Motor neuron (in vitro differentiated cells): ENCODE results near the gene ASTN2. TPM values are rescaled to one million over a fixed set of nuclear protein-coding genes. Genes with fewer than 3 reads are reported as not detected.
"Not testable (repeated sequence)": the region's sequence is repeated elsewhere in the genome, so short reads cannot be mapped to it uniquely, and the experiment has no call there.

Experiments
- ATAC-seq, 8 experiments: fragments of 200-7000 bp; cut with Tn5 transposase; replicated peaks in 6 of 8; 2 replicates each; pipeline ENCODE4 v1.8.0; 2021; ENCODE audit warnings: mild to moderate bottlenecking in 8 of 8, moderate library complexity in 8 of 8
- H3K27ac ChIP-seq, 2 donors: fragments of 250-450 bp; sonication (Bioruptor Pico); 2 replicates each; pipeline ENCODE4 v1.9.0; 2021; ENCODE audit warnings: antibody characterized with exemption in 2 of 2, mild to moderate bottlenecking in 2 of 2, moderate library complexity in 1 of 2
- H3K4me1 ChIP-seq, 2 donors: fragments of 250-450 bp; sonication (Bioruptor Pico); replicated peaks in 1 of 2; 2 replicates each; pipeline ENCODE4 v1.6.1; 2021; ENCODE audit warnings: antibody characterized with exemption in 2 of 2, mild to moderate bottlenecking in 2 of 2, moderate library complexity in 1 of 2
- H3K4me3 ChIP-seq, 5 donors: fragments of 250-450 bp; sonication (Bioruptor Pico); 2 replicates each; pipeline ENCODE4 v1.9.0; 2021; ENCODE audit warnings: antibody characterized with exemption in 5 of 5, mild to moderate bottlenecking in 5 of 5, moderate library complexity in 4 of 5
- WGBS, 10 experiments: fragments of 450-650 bp; shearing (Covaris generic); methylation state at CpG; one replicate each; pipeline ENCODE4 v1.0.0; 2022; 5-methylcytosine and 5-hydroxymethylcytosine counted together
- in situ Hi-C, 9 experiments: fragments of 400-800 bp; cut with MboI; loops; one replicate each; pipeline ENCODE4 v1.15.0; 2021; ENCODE audit warnings: low sequenced_read_pairs in 9 of 9, low pct_unique_long_range_greater_than_20kb in 2 of 9; ENCODE audit not compliant: unreplicated experiment in 9 of 9
- total RNA-seq, 8 experiments: library from RNA; unstranded; fragments of 300-600 nt; gene quantifications; 2 replicates each; pipeline versions ENCODE4 v1.2.3 to v1.2.4, GENCODE V29; 2022

Gene ASTN2
- total RNA-seq, 8 experiments from 2014 or later, result 13.6 to 54.6 (median 17.9) TPM

GRCh38 chr9:116695438-116695837, 719.4 kb downstream of the ASTN2 start:
- Histone ChIP-seq H3K4me1 (peaks cover 0 to 8% of the 10 kb centered on the region in 2 donors), H3K4me3 (no peak overlapping the region), H3K27ac (no peak overlapping the region)
- 52 to 90% (median 70%) methylated on average over 2 to 3 of the region's 3 CpGs; no CpG with 5 or more reads in 2 of the 10 experiments for WGBS, 10 experiments
- in situ Hi-C loops, result no loop called here
- no peak for ATAC-seq

- H3K27ac ChIP-seq, result no peak overlapping the region
These were observed 720.0 kb downstream of the ASTN2 start for GRCh38 chr9:116694785-116695291.

DNA sequence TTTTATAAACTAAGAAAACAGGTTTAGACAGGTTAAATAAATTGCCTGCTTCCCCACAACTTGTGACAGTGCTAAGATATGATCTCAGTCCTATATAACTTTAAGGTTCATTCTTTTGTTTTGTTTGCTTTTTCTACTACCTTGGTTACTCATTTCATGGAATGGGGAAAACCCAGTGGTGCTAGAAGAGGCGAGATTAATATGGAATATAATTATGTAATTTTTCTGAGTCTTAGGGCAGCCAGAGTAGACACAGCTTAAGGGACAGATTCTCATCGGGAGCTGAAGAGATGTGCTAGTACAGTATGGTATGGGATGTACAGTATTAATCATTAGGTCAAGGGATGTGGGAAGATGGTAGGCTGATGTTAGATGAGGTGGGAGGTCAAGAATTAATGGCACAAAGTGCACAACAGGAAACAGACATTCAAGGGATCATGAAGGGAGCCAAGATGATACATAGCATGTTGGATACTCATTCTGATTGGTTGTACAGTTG, 721.6 kb downstream of the ASTN2 start:
- ATAC-seq, result peak in 3 of 8 experiments; percentile 11 to 20 (median 14)
- in situ Hi-C loops, result no loop called here
- no peak overlapping the region for H3K27ac ChIP-seq
- H3K4me1 ChIP-seq, result peaks cover 8 to 17% of the 10 kb centered on the region in 2 donors
- 20 to 100% (median 93%) methylated on average over 1 to 2 of the region's 2 CpGs; no CpG with 5 or more reads in 2 of the 10 experiments for WGBS, 10 experiments
- no peak overlapping the region for H3K4me3 ChIP-seq

More at GRCh38 chr9:116694785-116695291, 720.0 kb downstream of the ASTN2 start:
- H3K4me1 ChIP-seq, result peaks cover 0 to 8% of the 10 kb centered on the region in 2 donors
- ATAC-seq, result peak in 4 of 8 experiments; percentile 31 to 51 (median 42)
- in situ Hi-C loops, result no loop called here
- 82 to 100% (median 96%) methylated on average over 1 to 4 of the region's 4 CpGs; no CpG with 5 or more reads in 1 of the 10 experiments for WGBS, 10 experiments
- H3K4me3 ChIP-seq, result no peak overlapping the region

DNA sequence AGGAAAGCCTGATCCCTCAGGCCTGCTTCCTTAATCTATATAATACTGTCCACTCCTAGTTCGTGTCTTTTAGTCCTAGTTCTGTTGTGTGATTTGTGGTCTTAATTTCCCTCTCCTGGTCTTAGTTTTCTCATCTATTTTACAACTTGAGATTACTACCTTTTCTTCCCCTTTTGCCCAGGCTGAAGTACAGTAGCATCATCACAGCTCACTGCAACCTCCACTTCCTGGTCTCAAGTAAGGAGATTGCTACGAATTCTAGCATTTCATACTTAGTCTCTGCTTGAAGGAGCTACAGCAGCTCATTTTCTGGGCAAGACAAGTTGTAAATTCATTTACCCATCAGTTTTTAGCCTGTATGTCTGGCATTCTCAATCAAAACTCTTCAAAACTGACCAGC, 722.2 kb downstream of the ASTN2 start:
- in situ Hi-C loops, result no loop called here
- WGBS, 10 experiments, result 71 to 100% (median 94%) methylated on average over 1 to 2 of the region's 2 CpGs; no CpG with 5 or more reads in 1 of the 10 experiments
- ATAC-seq, result no peak
- H3K4me1 ChIP-seq, result peaks cover 14 to 20% of the 10 kb centered on the region in 2 donors
- no peak overlapping the region for H3K27ac ChIP-seq
- H3K4me3 ChIP-seq, result no peak overlapping the region

GRCh38 chr9:116691607-116692006, 723.2 kb downstream of the ASTN2 start:
- no peak overlapping the region for H3K4me3 ChIP-seq
- 71 to 100% (median 94%) methylated on average over 1 to 3 of the region's 3 CpGs; no CpG with 5 or more reads in 2 of the 10 experiments for WGBS, 10 experiments
- no peak overlapping the region for H3K27ac ChIP-seq
- H3K4me1 ChIP-seq, result peaks cover 16 to 20% of the 10 kb centered on the region in 2 donors
- ATAC-seq, result no peak
- in situ Hi-C loops, result no loop called here

DNA sequence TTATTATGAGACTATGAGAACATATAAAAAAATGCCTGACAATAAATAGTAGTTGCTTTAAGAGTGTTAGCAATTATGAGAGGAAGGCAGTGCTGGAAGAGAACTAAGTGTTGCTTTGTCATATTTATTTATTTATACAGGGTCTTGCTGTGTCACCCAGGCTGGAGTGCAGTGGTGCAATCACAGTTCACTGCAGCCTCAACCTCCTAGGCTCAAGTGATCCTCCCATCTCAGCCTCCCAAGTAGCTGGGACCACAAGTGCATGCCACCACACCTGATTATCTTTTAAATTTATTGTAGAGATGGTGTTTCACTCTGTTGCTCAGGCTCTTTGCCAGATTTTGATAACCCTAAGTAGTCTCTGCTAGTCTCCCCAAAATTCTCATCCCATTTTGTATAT, 724.1 kb downstream of the ASTN2 start:
- ATAC-seq, H3K4me3 ChIP-seq, H3K27ac ChIP-seq, in situ Hi-C loops: not testable (repeated sequence)
- H3K4me1 ChIP-seq, result peaks cover 19 to 22% of the 10 kb centered on the region in 2 donors

DNA sequence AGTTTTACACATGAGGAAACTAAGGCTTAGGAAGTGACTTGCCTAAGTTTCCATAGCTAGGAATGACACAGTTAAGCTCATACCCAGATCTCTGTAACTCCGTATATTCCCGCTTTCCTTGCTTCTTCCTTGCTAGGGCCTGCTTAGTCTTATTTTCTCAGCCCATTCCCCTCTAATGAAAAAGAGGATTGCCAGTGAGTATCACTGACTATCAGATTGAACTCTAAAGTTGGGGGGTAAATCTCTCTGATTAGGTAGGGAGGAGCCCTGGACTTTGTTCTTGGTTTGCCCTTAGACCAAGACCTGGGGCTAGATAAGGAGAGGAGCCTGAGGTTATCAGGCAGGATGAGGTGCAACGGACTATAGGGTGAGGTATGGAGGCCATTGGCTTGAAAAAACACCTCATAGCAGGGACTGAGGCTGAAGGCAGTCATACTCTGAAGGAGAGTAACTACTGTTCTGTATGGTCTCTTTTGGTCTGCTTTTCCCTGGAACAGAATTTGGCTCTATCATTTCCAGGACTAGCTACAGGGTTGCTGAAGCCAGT, 725.3 kb downstream of the ASTN2 start:
- in situ Hi-C loops, result no loop called here
- H3K4me3 ChIP-seq, result no peak overlapping the region
- 82 to 100% (median 100%) methylated on average over 1 to 3 of the region's 3 CpGs; no CpG with 5 or more reads in 4 of the 10 experiments for WGBS, 10 experiments
- H3K4me1 ChIP-seq, result peaks cover 19 to 21% of the 10 kb centered on the region in 2 donors
- ATAC-seq, result no peak
- H3K27ac ChIP-seq, result no peak overlapping the region

- 14 to 100% (median 79%) methylated on average over 1 to 3 of the region's 3 CpGs; no CpG with 5 or more reads in 4 of the 10 experiments for WGBS, 10 experiments
- H3K4me1 ChIP-seq, result peaks cover 19 to 20% of the 10 kb centered on the region in 2 donors
- H3K27ac ChIP-seq, result no peak overlapping the region
- in situ Hi-C loops, result no loop called here
- peak in 2 of 8 experiments; percentile 3 to 7 for ATAC-seq
- H3K4me3 ChIP-seq, result peak overlapping the region; percentile 52 to 95 (median 71)
These were observed 725.9 kb downstream of the ASTN2 start for GRCh38 chr9:116688806-116689485.

- H3K27ac ChIP-seq, result peak overlapping the region; percentile 81 to 93
- WGBS, 10 experiments, result 0 to 50% (median 5%) methylated on average over 1 to 4 of the region's 7 CpGs; no CpG with 5 or more reads in 3 of the 10 experiments
- ATAC-seq, result peak; percentile 3 to 39 (median 22)
- in situ Hi-C loops, result no loop called here
- peak overlapping the region; percentile 52 to 95 (median 71) for H3K4me3 ChIP-seq
- peaks cover 14 to 19% of the 10 kb centered on the region in 2 donors for H3K4me1 ChIP-seq
These were observed 727.1 kb downstream of the ASTN2 start for GRCh38 chr9:116687754-116688135.

GRCh38 chr9:116687074-116687753, 727.6 kb downstream of the ASTN2 start, which contains the start of gene TRIM32:
Gene TRIM32, plus strand, starts transcription at chr9:116687305. Its CDS starts 10,438 bp downstream, at chr9:116697743.
- Histone ChIP-seq H3K27ac (peak within 1 kb of the TSS; percentile 81 to 93), H3K4me3 (peak within 1 kb of the TSS; percentile 52 to 95 (median 71)), H3K4me1 (peaks cover 14 to 19% of the 10 kb centered on the region in 2 donors)
- in situ Hi-C loops, result no loop called here
- peak; percentile 89 to 96 (median 92) for ATAC-seq
- WGBS, 10 experiments, result 0 to 8% (median 0%) methylated on average over 1 to 10 of the region's 54 CpGs; no CpG with 5 or more reads in 6 of the 10 experiments

DNA sequence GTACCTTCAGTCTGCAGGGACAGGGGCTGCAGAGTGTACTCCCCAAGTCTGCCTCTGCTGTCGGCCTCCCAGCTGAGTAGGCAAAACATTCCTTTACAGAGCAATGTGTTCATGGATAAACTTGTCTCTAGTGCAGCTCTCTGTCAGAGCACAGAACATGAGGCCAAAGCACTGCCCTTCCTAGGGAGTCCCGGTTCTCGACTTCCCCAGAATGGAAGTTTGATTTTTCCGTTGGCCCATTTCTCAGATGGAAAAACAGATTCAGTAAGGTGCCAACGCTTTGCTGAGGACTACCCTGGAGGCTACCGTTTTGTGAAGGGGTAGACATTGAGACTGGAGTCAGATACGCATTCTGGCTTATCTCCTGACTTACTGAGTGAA, 728.2 kb downstream of the ASTN2 start:
- 0 to 42% (median 20%) methylated on average over 1 to 7 of the region's 7 CpGs; no CpG with 5 or more reads in 5 of the 10 experiments for WGBS, 10 experiments
- peak; percentile 0 to 40 (median 3) for ATAC-seq
- H3K4me1 ChIP-seq, result peaks cover 14 to 19% of the 10 kb centered on the region in 2 donors
- peak overlapping the region; percentile 44 to 93 for H3K27ac ChIP-seq
- in situ Hi-C loops, result no loop called here
- peak overlapping the region; percentile 52 to 95 (median 71) for H3K4me3 ChIP-seq

DNA sequence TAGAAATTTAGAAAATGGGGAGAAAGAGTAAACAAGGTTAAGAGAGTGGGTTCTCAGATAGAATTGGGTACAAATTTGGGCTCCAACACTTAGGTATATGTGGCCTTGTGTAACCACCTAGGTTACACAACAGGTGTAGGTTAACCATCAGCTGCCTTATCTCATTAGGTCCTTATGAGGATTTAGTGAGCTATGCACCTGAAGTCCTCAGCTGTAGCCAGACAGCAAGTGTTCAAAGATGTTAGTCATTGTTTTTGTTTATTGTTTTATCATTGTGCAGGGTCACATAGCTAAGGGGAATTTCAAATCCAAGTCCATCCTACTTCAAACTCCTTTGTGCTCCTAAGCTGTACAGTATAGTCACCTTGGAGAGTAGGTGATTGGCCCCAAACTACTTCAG, 728.7 kb downstream of the ASTN2 start:
- Histone ChIP-seq H3K4me1 (peaks cover 14 to 19% of the 10 kb centered on the region in 2 donors), H3K4me3 (peak overlapping the region in 1 of 5 donors; percentile 52), H3K27ac (no peak overlapping the region)
- no peak for ATAC-seq
- in situ Hi-C loops, result no loop called here
